Natural killer cell (primary cell): ENCODE data around the gene HSD17B4. TPM values are rescaled to one million over a fixed set of nuclear protein-coding genes. Genes with fewer than 3 reads are reported as not detected.

Experiments
- ATAC-seq, 3 donors: fragments of 150-1000 bp in 2 of 3; fragments of 200-7000 bp in 1 of 3; cut with Tn5 transposase; 1 replicate in 1 of 3; 2 replicates in 2 of 3; pipeline ENCODE4 v1.10.0; 2021; ENCODE audit warnings: mild to moderate bottlenecking in 2 of 3, moderate library complexity in 2 of 3
- DNase-seq, 2 donors: peaks; one replicate each; pipeline versions ENCODE4 v3.0.0 to v3.0.0-alpha.2; 2013 to 2021; ENCODE audit warnings: mixed read lengths in 1 of 2
- H3K27ac ChIP-seq: one replicate; pipeline ENCODE4 v1.5.1; 2013; ENCODE audit warnings: mild to moderate bottlenecking, low read length
- H3K27me3 ChIP-seq: one replicate; pipeline ENCODE4 v1.6.1; 2013; ENCODE audit warnings: low read length; ENCODE audit not compliant: control insufficient read depth, insufficient read depth
- H3K36me3 ChIP-seq: one replicate; pipeline ENCODE4 v1.6.1; 2013; ENCODE audit warnings: low read length; ENCODE audit not compliant: control insufficient read depth, insufficient read depth
- H3K4me1 ChIP-seq: one replicate; pipeline ENCODE4 v1.6.1; 2013; ENCODE audit warnings: low read length; ENCODE audit not compliant: control insufficient read depth, insufficient read depth
- H3K4me3 ChIP-seq: one replicate; pipeline ENCODE4 v1.5.1; 2013; ENCODE audit warnings: low read length
- H3K9me3 ChIP-seq: one replicate; pipeline ENCODE4 v1.6.1; 2013; ENCODE audit warnings: low read length; ENCODE audit not compliant: control insufficient read depth, insufficient read depth
- H3K27ac Mint-ChIP-seq, 2 donors: one replicate each; pipeline ENCODE4 v1.8.0; 2022; ENCODE audit warnings: mild to moderate bottlenecking in 2 of 2, mixed read lengths in 2 of 2, moderate library complexity in 1 of 2
- H3K27me3 Mint-ChIP-seq, 2 donors: one replicate each; pipeline ENCODE4 v1.8.0; 2022; ENCODE audit warnings: low read depth in 2 of 2, mixed read lengths in 2 of 2
- H3K36me3 Mint-ChIP-seq: one replicate; pipeline ENCODE4 v1.8.0; 2022; ENCODE audit warnings: mixed read lengths
- H3K4me1 Mint-ChIP-seq, 2 donors: one replicate each; pipeline ENCODE4 v1.8.0; 2022; ENCODE audit warnings: mixed read lengths in 2 of 2
- H3K4me3 Mint-ChIP-seq: one replicate; pipeline ENCODE4 v1.8.0; 2022; ENCODE audit warnings: mild to moderate bottlenecking, moderate library complexity, mixed read lengths
- H3K9me3 Mint-ChIP-seq, 2 donors: one replicate each; pipeline ENCODE4 v1.8.0; 2022; ENCODE audit warnings: mixed read lengths in 2 of 2
- WGBS: methylation state at CpG from one replicate; pipeline ENCODE4 v1.1.7; 2013; ENCODE audit warnings: missing lambda C conversion rate; ENCODE audit not compliant: insufficient coverage; 5-methylcytosine and 5-hydroxymethylcytosine counted together
- intact Hi-C: fragments of 100-400 bp; cut with micrococcal nuclease; formaldehyde crosslinking; loops from one replicate; pipeline ENCODE4 v1.14.2; 2022
- total RNA-seq, 4 donors: library from RNA; stranded (reverse); fragments of 120-200 nt in 1 of 4; gene quantifications; one replicate each; pipeline versions ENCODE4 v1.2.3 to v1.2.4, GENCODE V29; 2013 to 2022
- TF ChIP-seq, protein P1 (sequence below): fragments of 200-600 bp; IDR thresholded peaks from one replicate; pipeline ENCODE4 v1.8.0; 2022; ENCODE audit warnings: antibody characterized with exemption

Gene HSD17B4
- total RNA-seq, 3 donors from 2014 or later (not counting 1 experiment from before 2014, with no cell fraction given): 38.2 to 76.9 (median 51.9) TPM

DNA sequence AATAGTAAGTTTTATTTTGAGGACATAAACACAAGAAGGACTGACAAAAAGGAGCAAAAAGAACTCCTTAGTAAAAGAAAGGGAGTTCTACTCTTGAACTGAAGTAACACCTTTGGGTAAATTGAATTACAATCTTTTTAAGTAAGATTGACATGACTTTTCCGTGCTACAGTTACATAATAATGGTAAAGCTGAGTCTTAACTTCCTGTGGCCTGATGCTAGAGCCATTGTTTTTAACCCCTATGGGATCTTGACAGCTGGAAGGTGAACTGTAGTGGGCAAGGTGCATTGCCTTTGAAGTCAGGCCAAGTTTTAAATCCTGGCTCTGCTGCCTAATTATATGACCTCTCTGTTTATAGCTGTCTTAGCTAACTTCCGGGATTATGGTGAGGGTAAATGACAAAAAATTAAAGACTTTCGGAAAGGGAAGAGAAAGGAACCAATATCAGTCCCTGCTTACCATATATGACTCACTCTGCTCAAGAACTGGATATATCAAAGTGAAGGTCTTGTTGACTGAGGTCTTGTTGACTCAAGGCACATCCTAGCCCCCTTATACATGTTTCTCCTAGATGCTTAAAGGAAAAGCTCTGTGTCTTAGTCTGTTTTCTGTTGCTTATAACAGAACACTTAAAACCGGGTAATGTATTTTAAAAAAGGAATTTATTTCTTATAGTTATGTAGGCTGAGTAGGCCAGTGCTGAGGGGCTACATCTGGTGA lies 6.8 kb downstream of the HSD17B4 start:
- no peak overlapping the region for H3K4me3 ChIP-seq
- H3K36me3 ChIP-seq: peaks cover 13% of the 10 kb centered on the region
- H3K4me1 ChIP-seq: no peaks in the 10 kb centered on the region
- TF ChIP-seq, protein P1, sequence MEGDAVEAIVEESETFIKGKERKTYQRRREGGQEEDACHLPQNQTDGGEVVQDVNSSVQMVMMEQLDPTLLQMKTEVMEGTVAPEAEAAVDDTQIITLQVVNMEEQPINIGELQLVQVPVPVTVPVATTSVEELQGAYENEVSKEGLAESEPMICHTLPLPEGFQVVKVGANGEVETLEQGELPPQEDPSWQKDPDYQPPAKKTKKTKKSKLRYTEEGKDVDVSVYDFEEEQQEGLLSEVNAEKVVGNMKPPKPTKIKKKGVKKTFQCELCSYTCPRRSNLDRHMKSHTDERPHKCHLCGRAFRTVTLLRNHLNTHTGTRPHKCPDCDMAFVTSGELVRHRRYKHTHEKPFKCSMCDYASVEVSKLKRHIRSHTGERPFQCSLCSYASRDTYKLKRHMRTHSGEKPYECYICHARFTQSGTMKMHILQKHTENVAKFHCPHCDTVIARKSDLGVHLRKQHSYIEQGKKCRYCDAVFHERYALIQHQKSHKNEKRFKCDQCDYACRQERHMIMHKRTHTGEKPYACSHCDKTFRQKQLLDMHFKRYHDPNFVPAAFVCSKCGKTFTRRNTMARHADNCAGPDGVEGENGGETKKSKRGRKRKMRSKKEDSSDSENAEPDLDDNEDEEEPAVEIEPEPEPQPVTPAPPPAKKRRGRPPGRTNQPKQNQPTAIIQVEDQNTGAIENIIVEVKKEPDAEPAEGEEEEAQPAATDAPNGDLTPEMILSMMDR: no peak
- Mint-ChIP-seq H3K27me3 (no peaks in the 10 kb centered on the region), H3K36me3 (peaks cover 8% of the 10 kb centered on the region), H3K9me3 (no peaks in the 10 kb centered on the region), H3K27ac (no peak overlapping the region), H3K4me1 (peaks cover 0 to 16% of the 10 kb centered on the region in 2 donors), H3K4me3 (no peak overlapping the region)
- H3K9me3 ChIP-seq: no peaks in the 10 kb centered on the region
- 58% methylated on average over 2 of the region's 4 CpGs for WGBS
- no peaks in the 10 kb centered on the region for H3K27me3 ChIP-seq
- ATAC-seq: no peak
- intact Hi-C loops: no loop called here
- H3K27ac ChIP-seq: no peak overlapping the region
- DNase-seq: no peak

DNA sequence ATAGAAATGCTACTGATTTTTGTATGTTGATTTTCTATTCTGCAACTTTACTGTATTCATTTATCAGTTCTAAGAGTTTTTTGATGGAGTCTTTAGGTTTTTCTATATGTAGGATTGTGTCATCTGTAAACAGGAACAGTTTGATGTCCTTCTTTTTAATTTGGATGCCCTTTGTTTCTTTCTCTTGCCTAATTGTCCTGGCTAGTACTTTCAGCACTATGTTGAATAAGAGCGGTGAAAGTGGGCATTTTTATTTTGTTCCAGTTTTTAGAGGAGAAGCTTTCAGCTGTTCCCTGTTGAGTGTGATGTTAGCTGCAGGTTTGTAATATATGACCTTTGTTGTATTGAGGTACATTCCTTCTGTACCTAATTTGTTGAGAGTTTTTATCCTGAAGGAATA lies 13.3 kb downstream of the HSD17B4 start:
- intact Hi-C loops: no loop called here
- Mint-ChIP-seq H3K27ac (no peak overlapping the region), H3K4me3 (no peak overlapping the region), H3K9me3 (peaks cover 4 to 12% of the 10 kb centered on the region in 2 donors), H3K36me3 (peaks cover 12% of the 10 kb centered on the region), H3K4me1 (peaks cover 11 to 31% of the 10 kb centered on the region in 2 donors), H3K27me3 (no peaks in the 10 kb centered on the region)
- H3K36me3 ChIP-seq: peaks cover 6% of the 10 kb centered on the region
- no peaks in the 10 kb centered on the region for H3K27me3 ChIP-seq
- H3K4me3 ChIP-seq: no peak overlapping the region
- TF ChIP-seq, protein P1: no peak
- H3K27ac ChIP-seq: no peak overlapping the region
- WGBS: 100% methylated on average over 1 of the region's 1 CpG
- H3K9me3 ChIP-seq: peaks cover 4% of the 10 kb centered on the region
- no peaks in the 10 kb centered on the region for H3K4me1 ChIP-seq
- no peak for ATAC-seq
- DNase-seq: no peak

DNA sequence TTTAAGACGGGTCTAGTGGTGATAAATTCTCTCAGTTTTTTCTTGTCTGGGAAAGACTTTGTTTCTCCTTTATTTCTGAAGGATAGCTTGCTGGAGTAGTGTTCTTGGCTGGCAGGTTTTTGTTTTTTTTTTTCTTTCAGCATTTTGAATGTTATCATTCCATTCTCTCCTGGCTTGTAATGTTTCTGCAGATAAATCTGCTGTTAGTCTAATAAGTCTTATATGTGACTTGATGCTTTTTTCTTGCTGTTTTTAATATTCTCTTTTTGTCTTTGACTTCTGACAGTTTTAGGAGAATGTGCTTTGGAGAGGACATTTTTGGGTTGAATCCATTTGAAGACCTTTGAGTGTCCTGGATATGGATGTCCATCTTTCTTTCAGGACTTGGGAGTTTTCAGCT lies 16.0 kb downstream of the HSD17B4 start:
- Mint-ChIP-seq H3K4me1 (peaks cover 11 to 36% of the 10 kb centered on the region in 2 donors), H3K4me3 (no peak overlapping the region), H3K27ac (no peak overlapping the region), H3K36me3 (peaks cover 12% of the 10 kb centered on the region), H3K27me3 (no peaks in the 10 kb centered on the region), H3K9me3 (peaks cover 4 to 12% of the 10 kb centered on the region in 2 donors)
- intact Hi-C loops: no loop called here
- no peaks in the 10 kb centered on the region for H3K4me1 ChIP-seq
- ATAC-seq (no peak), DNase-seq (no peak)
- peaks cover 5% of the 10 kb centered on the region for H3K36me3 ChIP-seq
- no peak overlapping the region for H3K4me3 ChIP-seq
- 100% methylated on average over 1 of the region's 1 CpG for whole genome bisulfite sequencing
- H3K27ac ChIP-seq: no peak overlapping the region
- peaks cover 4% of the 10 kb centered on the region for H3K9me3 ChIP-seq
- no peaks in the 10 kb centered on the region for H3K27me3 ChIP-seq
- TF ChIP-seq, protein P1: no peak
